IPS DF 4.7 (cell line): ENCODE results near the gene SNX22.

ENCODE experiments used
- DNase-seq: peaks from one replicate; pipeline ENCODE4 v3.0.0-alpha.2; 2013; ENCODE audit warnings: low spot score; ENCODE audit errors: extremely low read depth

SNX22 gene

GRCh38 chr15:64134345-64134829, 17.1 kb upstream of the SNX22 start:
- no peak for DNase-seq

DNA sequence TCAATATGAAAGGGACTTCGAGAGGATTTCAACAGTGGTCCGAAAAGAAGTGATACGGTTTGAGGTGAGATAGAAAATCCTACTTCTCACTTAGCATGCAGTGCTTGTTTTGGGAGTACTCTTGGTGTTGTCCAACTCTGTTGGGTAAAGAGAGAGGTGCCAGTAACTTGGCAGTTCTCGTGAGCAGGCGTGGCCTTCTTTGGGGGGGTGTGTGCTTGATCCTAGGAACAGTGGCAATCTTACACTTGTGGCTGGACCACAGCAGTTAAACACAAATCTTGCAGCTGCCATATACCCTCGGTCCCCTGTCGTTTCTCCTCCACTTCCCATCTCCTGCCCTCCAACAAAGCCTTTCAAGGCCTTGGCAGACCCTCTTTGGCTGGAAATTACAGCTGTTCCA, 15.2 kb upstream of the SNX22 start:
- no peak for DNase-seq

- no peak for DNase-seq
Measured at GRCh38 chr15:64137226-64137833, 14.2 kb upstream of the SNX22 start.

- DNase-seq, result no peak
Measured at GRCh38 chr15:64138331-64138941, 13.1 kb upstream of the SNX22 start.

DNA sequence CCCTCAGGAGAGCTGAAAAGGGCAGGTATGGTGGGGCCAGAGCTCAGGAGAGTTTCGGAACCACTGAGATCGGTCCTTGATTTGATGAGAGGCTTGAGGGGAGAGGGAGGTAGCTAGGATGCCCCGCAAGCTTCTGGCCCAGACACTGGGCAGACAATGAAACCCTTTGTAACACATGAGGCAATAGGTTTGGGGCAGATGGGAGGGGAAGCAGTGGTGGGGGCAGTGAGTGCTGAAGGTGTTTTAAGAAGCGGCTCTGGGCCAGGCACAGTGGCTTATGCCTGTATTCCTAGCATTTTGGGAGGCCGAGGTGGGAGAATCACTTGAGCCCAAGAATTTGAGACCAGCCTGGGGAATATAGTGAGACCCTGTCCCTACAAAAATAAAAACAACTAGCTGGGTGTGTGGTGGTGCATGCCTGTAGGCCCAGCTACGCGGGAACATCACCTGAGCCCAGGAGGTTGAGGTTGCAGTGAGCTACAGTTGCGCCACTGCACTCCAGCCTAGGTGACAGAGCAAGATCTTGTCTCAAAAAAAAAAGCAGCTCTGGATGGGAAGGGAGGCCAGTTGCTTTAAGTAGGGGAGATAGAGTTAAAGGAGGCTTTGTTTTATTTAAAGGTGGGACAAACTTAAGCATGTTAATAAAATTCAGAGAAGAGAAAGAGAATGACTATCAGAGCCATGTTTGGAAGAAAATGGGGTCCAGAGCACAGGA, 9.6 kb upstream of the SNX22 start:
- DNase-seq, result no peak

- DNase-seq, result no peak
Measured at GRCh38 chr15:64143276-64143675, 8.3 kb upstream of the SNX22 start.

GRCh38 chr15:64144192-64144564, 7.4 kb upstream of the SNX22 start:
- no peak for DNase-seq

DNA sequence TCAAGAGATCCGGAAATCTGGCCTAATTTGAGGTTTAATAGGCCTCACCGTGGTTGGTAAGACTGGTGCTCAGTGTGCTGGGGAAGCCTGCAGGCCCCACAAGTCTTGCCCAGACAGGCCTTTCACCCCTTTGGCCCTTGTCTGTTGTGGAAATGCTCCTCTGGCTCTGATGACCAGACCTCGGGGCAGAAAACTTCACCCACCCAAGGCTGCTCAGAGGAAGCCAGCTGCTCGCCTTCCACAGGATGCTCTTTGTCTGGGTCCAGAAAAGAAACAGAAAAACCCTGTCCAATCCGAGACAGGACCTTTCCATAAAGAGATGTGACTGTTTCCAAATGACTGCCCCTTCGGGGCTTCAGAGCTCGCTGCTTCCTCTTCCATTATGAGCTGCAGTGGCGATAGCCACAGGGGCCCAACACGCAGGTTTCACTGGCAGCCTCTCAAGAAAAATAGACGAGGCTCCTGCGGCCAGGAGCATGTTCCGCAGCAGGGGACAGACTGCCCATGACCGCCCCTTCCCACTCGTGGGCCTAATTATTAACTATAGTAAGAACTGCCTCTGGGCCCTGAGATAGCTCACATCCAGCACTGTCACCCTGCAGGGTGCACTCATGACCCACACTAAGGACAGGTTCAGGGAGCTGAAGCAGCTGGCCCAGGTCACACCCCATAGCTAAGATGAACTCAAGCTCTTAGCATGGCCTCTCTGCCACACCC, 6.8 kb upstream of the SNX22 start:
- no peak for DNase-seq

- DNase-seq, result no peak
Measured at GRCh38 chr15:64146041-64146440, 5.5 kb upstream of the SNX22 start.

DNA sequence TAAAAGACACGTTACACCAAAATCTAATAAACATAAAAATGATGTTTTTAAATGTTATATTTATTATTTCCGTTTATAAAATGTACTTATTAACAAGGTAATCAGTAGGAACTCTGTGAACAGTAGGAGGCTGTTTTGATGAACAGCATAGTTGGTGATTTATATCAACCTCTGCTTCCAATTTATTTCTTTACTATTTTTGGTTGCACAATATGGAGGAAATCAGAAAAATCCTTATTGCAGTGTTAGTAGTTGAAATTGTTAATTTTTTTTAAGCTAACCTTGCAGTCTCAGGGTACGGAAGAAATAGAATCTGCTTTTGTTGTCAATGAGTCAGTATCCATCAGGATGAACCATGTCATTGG, 5.0 kb upstream of the SNX22 start:
- DNase-seq, result no peak

- no peak for DNase-seq
Measured at GRCh38 chr15:64146885-64147681, 4.4 kb upstream of the SNX22 start.

GRCh38 chr15:64148168-64148567, 3.4 kb upstream of the SNX22 start:
- no peak for DNase-seq

GRCh38 chr15:64148581-64148980, 3.0 kb upstream of the SNX22 start:
- DNase-seq, result no peak

DNA sequence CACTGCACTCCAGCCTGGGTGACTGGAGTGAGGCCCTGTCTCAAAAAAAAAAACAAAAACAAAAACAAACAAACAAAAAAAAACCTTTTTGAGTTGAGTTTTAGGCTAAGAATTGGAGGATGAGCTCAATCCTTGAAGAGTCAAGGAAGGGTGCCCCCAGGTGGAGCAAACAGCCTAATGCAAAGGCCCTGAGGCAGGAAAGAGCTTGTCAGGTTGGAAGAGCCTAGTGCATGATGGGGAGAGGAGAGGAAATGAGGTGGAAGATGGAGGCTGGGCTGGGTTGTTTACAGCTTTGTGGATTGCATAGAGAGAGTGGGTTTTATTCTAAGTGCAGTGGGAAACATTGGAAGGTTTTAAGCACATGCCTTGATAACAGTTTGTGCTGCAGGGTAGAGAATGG, 2.1 kb upstream of the SNX22 start:
- DNase-seq, result no peak

DNA sequence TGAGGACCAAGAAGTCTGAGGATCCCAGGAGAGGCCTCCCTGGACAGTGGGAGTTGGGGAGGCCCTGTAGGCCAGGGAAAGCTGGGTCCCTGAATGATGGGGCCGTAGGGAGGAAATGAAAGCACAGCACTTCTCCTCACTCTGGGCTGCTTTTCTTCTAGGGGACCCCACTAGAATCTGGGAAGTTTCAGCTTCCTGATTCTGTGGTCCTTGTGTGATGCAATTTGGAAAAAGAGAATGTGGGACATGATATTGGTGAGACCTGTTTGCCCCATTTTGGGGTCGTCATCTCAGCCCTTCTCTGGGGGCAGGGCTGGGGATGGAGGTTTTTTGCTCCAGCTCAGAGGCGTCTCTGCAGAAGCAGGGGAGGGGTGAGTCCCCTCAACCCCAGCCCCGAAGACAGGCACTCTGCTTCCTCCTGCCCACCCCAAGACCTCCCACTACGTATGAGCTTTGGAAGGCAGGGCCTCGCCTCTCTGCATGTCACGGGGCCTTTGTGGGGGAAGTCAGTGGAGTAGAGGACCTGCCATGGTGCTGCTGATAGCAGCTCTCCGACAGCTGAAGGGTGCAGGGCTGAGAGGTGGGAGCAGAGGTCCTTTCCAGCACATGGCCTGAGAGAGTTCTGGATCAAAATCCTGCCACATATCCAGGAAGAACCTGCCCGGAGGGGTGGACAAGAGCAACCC, 1.5 kb upstream of the SNX22 start:
- DNase-seq, result no peak

DNA sequence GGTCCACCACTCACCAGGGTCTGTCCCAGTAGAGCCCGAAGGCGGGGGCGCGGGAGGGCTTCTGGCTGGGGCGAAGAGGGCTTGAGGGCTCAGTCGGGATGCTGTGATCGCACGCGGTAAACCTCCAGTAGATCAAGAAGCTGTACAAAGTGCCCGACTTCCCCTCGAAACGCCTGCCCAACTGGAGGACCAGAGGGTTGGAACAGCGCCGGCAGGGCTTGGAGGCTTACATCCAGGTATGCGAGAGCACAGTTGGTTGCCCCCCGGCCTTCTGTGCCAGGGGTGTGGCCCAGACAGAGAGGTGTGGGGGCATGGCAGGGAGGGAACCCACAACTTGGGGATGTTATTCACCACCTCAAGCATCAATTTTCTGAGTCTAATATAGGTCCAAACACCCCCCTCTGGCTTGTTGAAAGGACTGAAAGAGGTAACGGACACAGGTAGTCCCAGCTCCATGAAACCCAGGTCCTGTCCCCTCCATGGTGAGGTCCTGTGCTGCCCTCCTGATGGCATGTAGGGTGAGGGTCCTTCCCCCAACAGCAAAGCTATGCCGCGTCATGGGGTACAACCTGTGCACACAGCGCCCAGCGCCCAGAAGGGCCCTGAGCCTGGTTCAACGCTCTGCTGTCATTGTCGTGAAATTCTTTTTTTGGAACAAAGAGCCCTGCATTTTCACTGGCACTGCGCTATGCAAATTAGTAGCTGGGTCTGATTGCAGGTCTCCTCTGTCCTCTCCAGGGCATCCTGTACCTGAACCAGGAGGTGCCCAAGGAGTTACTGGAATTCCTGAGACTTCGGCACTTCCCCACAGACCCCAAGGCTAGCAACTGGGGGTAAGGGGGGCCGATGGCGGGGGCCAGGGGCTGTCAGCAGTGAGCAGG, 1.2 kb downstream of the SNX22 start:
- DNase-seq, result no peak

DNA sequence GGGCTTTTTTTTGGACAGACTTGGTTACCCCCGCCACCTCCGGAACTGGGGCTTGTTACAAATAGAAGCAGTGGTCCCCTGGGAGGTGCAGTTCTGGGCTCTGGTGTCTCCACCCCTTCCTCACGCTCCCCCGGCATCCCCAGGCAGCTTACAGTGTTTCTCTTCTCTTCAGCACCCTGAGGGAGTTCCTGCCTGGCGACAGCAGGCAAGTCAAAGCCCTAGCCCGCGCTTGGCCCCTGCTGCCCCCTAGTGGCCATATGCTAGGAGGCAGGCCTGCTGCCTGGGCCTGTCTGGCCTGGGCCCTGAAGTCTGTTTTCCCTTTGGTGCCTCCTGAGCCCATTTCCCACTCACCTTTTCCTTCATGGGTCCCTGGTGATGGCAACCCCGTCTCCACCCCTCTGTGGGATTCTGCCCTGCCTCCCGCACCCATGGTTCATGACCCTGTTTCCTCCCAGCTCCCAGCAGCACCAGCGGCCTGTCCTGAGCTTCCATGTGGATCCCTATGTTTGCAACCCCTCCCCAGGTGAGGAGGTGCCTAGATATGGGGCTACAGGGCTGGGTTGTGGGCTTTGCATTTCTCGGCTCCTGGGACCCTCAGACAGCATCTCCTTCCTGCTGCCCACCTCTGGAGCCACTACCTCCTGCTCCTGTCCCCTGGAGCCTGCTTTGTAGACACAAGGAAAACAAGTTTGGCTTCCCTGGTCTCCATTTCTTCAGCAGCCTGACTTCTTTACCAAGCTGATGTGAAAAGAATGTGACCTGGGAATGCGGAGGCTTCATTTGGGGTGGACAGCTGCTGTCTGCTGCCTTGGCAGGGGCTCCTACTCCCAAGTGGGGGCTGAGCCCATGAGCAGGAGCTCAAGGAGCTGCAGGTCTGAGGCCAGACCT, 2.2 kb downstream of the SNX22 start:
- DNase-seq, result no peak

DNA sequence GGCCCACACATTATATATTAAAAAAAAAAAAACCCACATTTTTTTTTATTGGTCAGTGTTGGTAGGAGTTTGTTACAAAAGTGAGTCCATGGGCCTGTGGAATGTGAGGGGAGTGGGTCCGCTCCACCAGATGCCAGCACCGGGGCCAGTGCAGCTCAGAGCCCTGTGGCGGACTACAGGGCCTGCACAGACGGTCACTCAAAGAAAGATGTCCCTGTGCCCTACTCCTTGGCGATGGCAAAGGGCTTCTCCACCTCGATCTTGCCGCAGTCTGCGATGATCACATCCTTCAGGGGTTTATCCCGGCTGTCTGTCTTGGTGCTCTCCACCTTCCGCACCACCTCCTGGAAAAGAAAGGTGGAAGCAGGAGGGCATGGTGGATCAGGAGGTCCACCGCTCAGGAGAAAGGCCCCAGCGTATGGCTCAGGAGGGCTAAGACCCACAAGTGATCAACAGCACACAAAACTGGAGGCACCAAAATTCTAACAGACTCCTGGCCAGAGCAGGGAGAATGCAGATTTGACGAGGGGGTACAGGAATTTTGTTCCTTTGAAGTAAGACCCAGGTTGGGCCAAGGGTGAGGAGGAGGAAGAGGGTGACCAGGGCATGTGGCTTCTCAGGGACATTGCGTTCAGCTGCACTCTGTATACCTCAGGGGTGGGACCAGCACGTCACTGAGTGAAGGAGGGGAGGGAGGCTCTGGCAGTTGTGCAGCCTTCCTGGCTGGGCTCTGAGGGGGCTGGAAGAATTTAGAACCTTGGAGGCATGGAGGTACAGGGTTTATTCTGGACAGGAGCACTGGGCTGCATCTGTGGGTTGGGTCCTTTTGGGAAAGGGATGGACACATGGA, 4.5 kb downstream of the SNX22 start:
- DNase-seq, result no peak
